Muscle of leg (tissue), 11 donors: ENCODE measurements around the gene APP. TPM values are rescaled to one million over a fixed set of nuclear protein-coding genes. Genes with fewer than 3 reads are reported as not detected.

Experiments used
- DNase-seq: peaks from one replicate; pipeline ENCODE4 v3.0.0; 2013
- H3K27ac ChIP-seq: one replicate; pipeline ENCODE4 v1.5.1; 2013; ENCODE audit warnings: mild to moderate bottlenecking, low read length, control low read depth
- H3K27me3 ChIP-seq: one replicate; pipeline ENCODE4 v1.6.1; 2013; ENCODE audit warnings: low read length; ENCODE audit not compliant: control insufficient read depth, insufficient read depth
- H3K36me3 ChIP-seq: one replicate; pipeline ENCODE4 v1.6.1; 2013; ENCODE audit warnings: low read length; ENCODE audit not compliant: control insufficient read depth, insufficient read depth
- H3K4me1 ChIP-seq: one replicate; pipeline ENCODE4 v1.6.1; 2013; ENCODE audit warnings: low read length; ENCODE audit not compliant: control insufficient read depth, insufficient read depth
- H3K4me3 ChIP-seq: one replicate; pipeline ENCODE4 v1.5.1; 2013; ENCODE audit warnings: low read length, control low read depth
- H3K9me3 ChIP-seq: replicated peaks from 2 replicates; pipeline ENCODE4 v1.6.1; 2013; ENCODE audit warnings: low read depth, low read length; ENCODE audit not compliant: control insufficient read depth
- whole genome bisulfite sequencing: methylation state at CpG from one replicate; pipeline ENCODE4 v1.1.5; 2013; ENCODE audit warnings: missing lambda C conversion rate; ENCODE audit not compliant: insufficient coverage; 5-methylcytosine and 5-hydroxymethylcytosine counted together
- polyA plus RNA-seq, 8 donors: library from polyadenylated mRNA; unstranded; fragments of 120-200 nt; gene quantifications; one replicate each; pipeline versions ENCODE4 v1.2.1 to v1.2.3, GENCODE V29; 2013; ENCODE audit warnings: inconsistent platforms in 1 of 8, low replicate concordance in 1 of 8; ENCODE audit not compliant: insufficient read length in 8 of 8, insufficient read depth in 1 of 8
- total RNA-seq: library from RNA; stranded (reverse); fragments of 120-200 nt; gene quantifications from one replicate; pipeline ENCODE4 v1.2.4, GENCODE V29; 2013

Gene APP
- total and polyA plus RNA-seq, 9 donors: 154 to 476 (median 322) TPM

DNA sequence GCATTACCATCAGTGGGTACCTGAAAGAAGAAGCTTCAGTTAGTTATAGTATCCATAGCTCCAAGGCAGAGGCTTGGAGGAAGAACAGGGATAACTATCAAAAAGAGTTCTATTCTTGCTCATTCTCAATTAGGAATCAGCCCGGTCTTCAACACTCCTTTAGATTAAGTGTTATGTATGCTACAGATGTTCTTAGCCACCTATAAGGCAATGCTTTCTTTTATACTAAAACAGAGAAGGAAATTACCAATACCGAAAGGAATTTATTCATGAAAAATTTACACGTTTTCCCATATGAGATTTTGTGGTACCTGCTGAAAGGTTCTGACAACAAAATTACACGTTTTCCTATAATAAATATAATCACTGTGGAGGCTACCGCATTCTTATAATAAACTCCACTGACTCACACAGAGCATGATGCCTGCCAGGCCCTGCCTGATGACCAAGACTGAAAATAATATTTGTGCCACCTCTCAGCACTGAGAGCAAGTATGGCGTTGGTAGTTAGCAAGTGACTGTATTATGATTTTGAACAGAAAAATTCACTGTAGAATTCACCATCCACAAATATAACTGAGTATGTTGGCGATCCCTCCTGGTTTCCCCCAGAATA, 58.3 kb downstream of the APP start:
- no peak for DNase-seq
- Histone ChIP-seq H3K9me3 (no peaks in the 10 kb centered on the region), H3K36me3 (peaks cover 13% of the 10 kb centered on the region), H3K4me1 (peaks cover 4% of the 10 kb centered on the region), H3K27me3 (no peaks in the 10 kb centered on the region), H3K4me3 (no peak overlapping the region), H3K27ac (no peak overlapping the region)
- no CpG with 5 or more reads among the region's 7 CpGs for WGBS

GRCh38 chr21:26110715-26111114, 59.9 kb downstream of the APP start:
- H3K36me3 ChIP-seq: peaks cover 13% of the 10 kb centered on the region
- no peak overlapping the region for H3K27ac ChIP-seq
- no peak overlapping the region for H3K4me3 ChIP-seq
- H3K4me1 ChIP-seq: peaks cover 2% of the 10 kb centered on the region
- H3K9me3 ChIP-seq: no peaks in the 10 kb centered on the region
- no peaks in the 10 kb centered on the region for H3K27me3 ChIP-seq
- DNase-seq: no peak
- no CpG with 5 or more reads among the region's 2 CpGs for WGBS

- H3K36me3 ChIP-seq: peaks cover 16% of the 10 kb centered on the region
- no peaks in the 10 kb centered on the region for H3K9me3 ChIP-seq
- H3K27me3 ChIP-seq: no peaks in the 10 kb centered on the region
- DNase-seq: no peak
- H3K4me1 ChIP-seq: no peaks in the 10 kb centered on the region
- no peak overlapping the region for H3K27ac ChIP-seq
- H3K4me3 ChIP-seq: no peak overlapping the region
- WGBS: 79% methylated on average over 2 of the region's 4 CpGs
These were observed 63.1 kb downstream of the APP start for GRCh38 chr21:26107429-26107828.

DNA sequence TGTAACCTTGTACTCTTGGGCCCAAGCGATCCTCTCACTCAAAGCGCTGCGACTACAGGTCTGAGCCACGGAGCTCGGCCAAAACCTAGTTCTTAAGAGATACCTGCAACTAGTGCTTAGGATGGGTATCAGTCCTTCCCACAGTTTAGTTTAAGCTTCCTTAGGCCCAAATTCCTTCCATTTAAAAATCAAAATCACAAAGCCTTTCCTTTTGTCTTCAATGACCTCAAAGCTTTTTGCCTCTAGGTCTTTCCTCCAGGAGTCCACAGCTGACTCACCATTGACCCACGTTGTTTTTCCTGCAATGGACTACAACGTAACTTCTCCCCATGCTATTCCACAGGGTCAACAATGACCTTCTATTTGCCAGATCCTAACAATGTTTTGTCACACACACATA, 64.0 kb downstream of the APP start:
- Histone ChIP-seq H3K9me3 (no peaks in the 10 kb centered on the region), H3K36me3 (peaks cover 16% of the 10 kb centered on the region), H3K27me3 (no peaks in the 10 kb centered on the region), H3K27ac (no peak overlapping the region), H3K4me1 (no peaks in the 10 kb centered on the region), H3K4me3 (no peak overlapping the region)
- no peak for DNase-seq
- 100% methylated on average over 4 of the region's 7 CpGs for WGBS

GRCh38 chr21:26105819-26106218, 64.8 kb downstream of the APP start:
- 88% methylated on average over 4 of the region's 5 CpGs for WGBS
- no peaks in the 10 kb centered on the region for H3K27me3 ChIP-seq
- H3K9me3 ChIP-seq: no peaks in the 10 kb centered on the region
- DNase-seq: no peak
- H3K4me3 ChIP-seq: no peak overlapping the region
- peaks cover 12% of the 10 kb centered on the region for H3K36me3 ChIP-seq
- H3K4me1 ChIP-seq: no peaks in the 10 kb centered on the region
- no peak overlapping the region for H3K27ac ChIP-seq

DNA sequence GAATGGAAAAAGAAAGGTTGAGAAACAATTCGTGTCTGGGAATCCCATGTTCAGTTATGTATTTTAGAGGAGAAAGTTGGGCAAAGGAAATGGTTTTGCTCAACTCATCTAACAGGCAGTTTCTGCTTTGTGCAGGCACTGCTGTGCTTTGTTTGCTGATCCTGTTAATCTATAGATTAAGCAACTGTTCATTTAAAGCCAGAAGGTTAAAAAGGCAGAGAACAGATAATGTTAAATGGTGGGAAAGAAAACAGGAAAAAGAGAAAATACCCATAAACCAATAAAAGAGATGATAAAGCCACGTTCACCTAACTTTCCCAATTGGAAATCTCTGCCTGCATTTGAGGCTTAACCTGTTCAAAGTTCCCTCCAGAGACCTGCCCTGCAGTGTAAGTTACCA, 70.0 kb downstream of the APP start:
- 50% methylated on average over 1 of the region's 2 CpGs for WGBS
- Histone ChIP-seq H3K4me3 (no peak overlapping the region), H3K27me3 (no peaks in the 10 kb centered on the region), H3K9me3 (no peaks in the 10 kb centered on the region), H3K4me1 (no peaks in the 10 kb centered on the region), H3K36me3 (peaks cover 3% of the 10 kb centered on the region), H3K27ac (no peak overlapping the region)
- no peak for DNase-seq

GRCh38 chr21:26099610-26100219, 70.9 kb downstream of the APP start:
- H3K36me3 ChIP-seq: peaks cover 3% of the 10 kb centered on the region
- H3K4me1 ChIP-seq: no peaks in the 10 kb centered on the region
- no peak for DNase-seq
- H3K9me3 ChIP-seq: no peaks in the 10 kb centered on the region
- no CpG with 5 or more reads among the region's 7 CpGs for WGBS
- no peak overlapping the region for H3K27ac ChIP-seq
- H3K27me3 ChIP-seq: no peaks in the 10 kb centered on the region
- H3K4me3 ChIP-seq: no peak overlapping the region

- Histone ChIP-seq H3K4me1 (no peaks in the 10 kb centered on the region), H3K36me3 (peaks cover 2% of the 10 kb centered on the region), H3K9me3 (no peaks in the 10 kb centered on the region), H3K4me3 (no peak overlapping the region), H3K27ac (no peak overlapping the region), H3K27me3 (no peaks in the 10 kb centered on the region)
- WGBS: 83% methylated on average over 1 of the region's 4 CpGs
- DNase-seq: no peak
These were observed 71.7 kb downstream of the APP start for GRCh38 chr21:26098772-26099397.

GRCh38 chr21:26097475-26097874, 73.1 kb downstream of the APP start:
- H3K27ac ChIP-seq: no peak overlapping the region
- no peak for DNase-seq
- H3K27me3 ChIP-seq: no peaks in the 10 kb centered on the region
- H3K4me1 ChIP-seq: no peaks in the 10 kb centered on the region
- H3K36me3 ChIP-seq: no peaks in the 10 kb centered on the region
- no peaks in the 10 kb centered on the region for H3K9me3 ChIP-seq
- H3K4me3 ChIP-seq: no peak overlapping the region
- WGBS: 83% methylated on average over 4 of the region's 4 CpGs

DNA sequence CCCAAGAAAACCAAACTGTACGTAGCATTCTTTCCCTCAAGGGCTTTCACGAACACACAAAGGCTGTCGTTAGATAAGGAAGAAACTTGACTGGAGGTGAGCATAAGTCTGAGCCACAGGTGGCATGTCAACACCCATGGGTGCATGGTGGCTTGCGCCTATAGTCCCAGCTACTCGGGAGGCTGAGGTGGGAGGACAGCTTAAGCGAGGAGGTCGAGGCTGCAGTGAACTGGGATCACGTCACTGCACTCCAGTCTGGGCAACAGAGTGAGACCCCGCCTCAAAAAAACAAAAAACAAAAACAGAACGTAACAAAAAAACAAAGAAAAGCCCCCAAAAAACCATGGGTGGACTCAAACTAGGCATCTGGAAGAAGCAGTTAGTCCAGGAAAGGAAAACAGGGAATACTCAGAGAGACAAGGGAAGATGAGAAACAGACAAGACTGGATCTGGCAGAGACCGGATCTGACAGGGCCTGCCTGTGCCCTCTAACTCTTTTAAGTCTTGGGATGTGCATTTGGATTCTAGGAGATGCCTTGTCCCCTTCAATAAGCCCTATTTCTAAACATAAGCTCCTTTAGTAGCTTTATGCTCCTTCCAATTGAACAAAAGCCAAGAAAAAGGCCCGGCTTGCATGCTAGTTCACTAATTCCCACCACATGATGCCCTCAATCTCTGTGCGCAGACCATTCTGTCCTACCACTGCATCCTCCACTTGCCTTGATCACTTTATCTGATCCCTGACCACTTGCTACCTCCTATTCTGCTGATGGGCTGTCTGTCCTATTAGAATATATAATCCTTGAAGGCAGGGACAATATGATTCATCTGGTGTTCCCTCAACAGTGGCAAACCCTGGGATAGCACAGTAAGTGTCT, 73.8 kb downstream of the APP start:
- Histone ChIP-seq H3K4me3 (no peak overlapping the region), H3K27me3 (no peaks in the 10 kb centered on the region), H3K4me1 (no peaks in the 10 kb centered on the region), H3K9me3 (no peaks in the 10 kb centered on the region), H3K36me3 (no peaks in the 10 kb centered on the region), H3K27ac (no peak overlapping the region)
- WGBS: 94% methylated on average over 6 of the region's 13 CpGs
- DNase-seq: no peak
